ENCODE measurements around the gene PARL. TPM values are rescaled to one million over a fixed set of nuclear protein-coding genes. Genes with fewer than 3 reads are reported as not detected.

Gene PARL
- total and polyA plus RNA-seq, 2 of the 8 experiments (the other 6 are each of a cell fraction or from before 2014, with no cell fraction given) = 62.7 to 85.0 TPM

GRCh38 chr3:183884097-183884426 is 618 bp downstream of the PARL start:
- H3K36me3 ChIP-seq (ENCODE audit: control insufficient read depth in 2 of 4, insufficient read depth in 4 of 4, low read length in 3 of 4) = no peaks in the 10 kb centered on the region
- peaks cover 2% of the 10 kb centered on the region; the same call in 1 of the 2 replicates for H3K79me1 ChIP-seq (ENCODE audit: low read depth, low read length)
- no peak overlapping the region for H2BK20ac ChIP-seq (ENCODE audit: low read length)
- peaks cover 0 to 2% (median 0%) of the 10 kb centered on the region in 4 experiments; a peak in 1 of 7 replicates for H3K27me3 ChIP-seq (replicated peaks in 1 of 4; ENCODE audit: control insufficient read depth in 3 of 4, extremely low read depth in 1 of 4, insufficient read depth in 3 of 4, low read length in 3 of 4)
- ChIA-PET CTCF (ENCODE audit: partially characterized antibody) (interaction anchor here (0.6 to 2.0 kb wide), 24 partner anchors 8 to 416 kb away, joined by 3 to 11 read pairs (median 4); partner anchors contain the start of gene MAP6D1), POLR2A (ENCODE audit: partially characterized antibody) (interaction anchor here (0.8 to 2.0 kb wide), 10 partner anchors 9 to 432 kb away, joined by 3 to 10 read pairs (median 3); no protein-coding TSS in a partner anchor)
- peak overlapping the region; percentile 74 to 92 (median 88) for H3K4me3 ChIP-seq (ENCODE audit: extremely low read depth in 1 of 4, insufficient read depth in 2 of 4, low read depth in 3 of 4, low read length in 4 of 4)
- H3K79me2 ChIP-seq (ENCODE audit: control insufficient read depth in 1 of 2, insufficient read depth in 2 of 2, low read length in 2 of 2) = peaks cover 10 to 49% of the 10 kb centered on the region in 2 experiments
- H4K5ac ChIP-seq (ENCODE audit: insufficient read length, low read depth, low read length) = peak overlapping the region; percentile 73
- FAIRE-seq = no peak
- no peak overlapping the region for H2BK12ac ChIP-seq (ENCODE audit: low read depth, low read length)
- peaks cover 0 to 2% (median under 1%) of the 10 kb centered on the region in 4 experiments; a peak in 3 of 7 replicates for H3K4me1 ChIP-seq (replicated peaks in 1 of 4; ENCODE audit: control insufficient read depth in 3 of 4, insufficient read depth in 4 of 4, low read length in 3 of 4)
- no peak overlapping the region for H2BK120ac ChIP-seq (replicated peaks; ENCODE audit: low read depth, low read length)
- no peak overlapping the region for H3K14ac ChIP-seq (ENCODE audit: insufficient read length)
- peak overlapping the region; percentile 71 to 72 for H3K4me2 ChIP-seq (ENCODE audit: insufficient read depth in 1 of 2, low read depth in 2 of 2, low read length in 2 of 2)
- peak overlapping the region; percentile 91 for H3K56ac ChIP-seq (replicated peaks; ENCODE audit: insufficient read length, low read depth, low read length)
- 10% methylated on average over 9 of the region's 9 CpGs; no CpG with 5 or more reads in 1 of the 2 experiments for WGBS, 2 experiments (ENCODE audit: extremely low coverage in 1 of 2, insufficient coverage in 1 of 2, insufficient read length in 1 of 2, insufficient replicate concordance in 2 of 2, low coverage in 1 of 2, low lambda C conversion rate in 2 of 2, missing lambda C conversion rate in 1 of 2)
- no peak overlapping the region for H3K4ac ChIP-seq (replicated peaks; ENCODE audit: insufficient read length, low read depth, low read length)
- H4K8ac ChIP-seq (ENCODE audit: extremely low read depth, insufficient read depth, low read length) = no peak overlapping the region
- no peak overlapping the region for H2AFZ ChIP-seq (ENCODE audit: low read length)
- H4K91ac ChIP-seq (replicated peaks; ENCODE audit: insufficient read length, low read length) = peak overlapping the region; percentile 94
- peaks cover 3% of the 10 kb centered on the region; the same call in 1 of the 2 replicates for H3K23me2 ChIP-seq (ENCODE audit: low read depth, low read length)
- H3K27ac ChIP-seq (ENCODE audit: low read depth, low read length) = peak overlapping the region; percentile 81; the same call in 1 of the 2 replicates
- no peak for DNase-seq (ENCODE audit: low read depth in 1 of 2, low spot score in 2 of 2)
- peaks cover 0 to 3% of the 10 kb centered on the region in 2 experiments for H4K20me1 ChIP-seq (replicated peaks in 1 of 2; ENCODE audit: control insufficient read depth in 1 of 2, insufficient read depth in 2 of 2, low read length in 2 of 2)
- H3K23ac ChIP-seq (ENCODE audit: insufficient read length) = no peak overlapping the region
- H2BK15ac ChIP-seq (ENCODE audit: low read length) = no peak overlapping the region
- H3K9ac ChIP-seq (replicated peaks in 1 of 4; ENCODE audit: extremely low read depth in 1 of 4, low read depth in 3 of 4, low read length in 3 of 4) = peak overlapping the region; percentile 70 to 88 (median 78)
- H3K18ac ChIP-seq (ENCODE audit: extremely low read depth, low read length) = no peak overlapping the region; the same call in 1 of the 2 replicates
- no peaks in the 10 kb centered on the region for H3K9me3 ChIP-seq (ENCODE audit: insufficient read depth in 2 of 2, low read depth in 1 of 2, low read length in 1 of 2)
- H2BK5ac ChIP-seq (ENCODE audit: low read depth, low read length) = peak overlapping the region; percentile 85; the same call in 1 of the 2 replicates
- no peak overlapping the region for H2AK5ac ChIP-seq (ENCODE audit: low read depth, low read length)
- TF ChIP-seq EGR1 (IDR thresholded peaks at IDR 0.05; ENCODE audit: borderline replicate concordance, low read depth, low read length) (no peak), SP1 (IDR thresholded peaks at IDR 0.05; ENCODE audit: low read depth, low read length) (no peak), USF2 (IDR thresholded peaks at IDR 0.05; ENCODE audit: low read length) (no peak), SIN3A (conservative IDR thresholded peaks at IDR 0.05 in 1 of 2, IDR thresholded peaks at IDR 0.05 in 1 of 2; ENCODE audit: low read depth in 1 of 2, low read length in 2 of 2) (no peak), CTCF (IDR thresholded peaks at IDR 0.05; ENCODE audit: control extremely low read depth in 1 of 3, insufficient read depth in 1 of 3, low read depth in 1 of 3, low read length in 3 of 3) (no peak), GABPA (IDR thresholded peaks at IDR 0.05; ENCODE audit: borderline replicate concordance, insufficient read depth, low read length) (no peak), SUZ12 (IDR thresholded peaks at IDR 0.05; ENCODE audit: low read length) (no peak), JUN (IDR thresholded peaks at IDR 0.05; ENCODE audit: low read depth, low read length) (no peak), SIX5 (IDR thresholded peaks at IDR 0.05; ENCODE audit: low read depth, low read length) (no peak)

All from H1 (cell line).